ENCODE results near the gene PSME3IP1. TPM values are rescaled to one million over a fixed set of nuclear protein-coding genes. Genes with fewer than 3 reads are reported as not detected.

The PSME3IP1 gene
- total RNA-seq, 1 experiment from 2014 or later: 104 TPM

DNA sequence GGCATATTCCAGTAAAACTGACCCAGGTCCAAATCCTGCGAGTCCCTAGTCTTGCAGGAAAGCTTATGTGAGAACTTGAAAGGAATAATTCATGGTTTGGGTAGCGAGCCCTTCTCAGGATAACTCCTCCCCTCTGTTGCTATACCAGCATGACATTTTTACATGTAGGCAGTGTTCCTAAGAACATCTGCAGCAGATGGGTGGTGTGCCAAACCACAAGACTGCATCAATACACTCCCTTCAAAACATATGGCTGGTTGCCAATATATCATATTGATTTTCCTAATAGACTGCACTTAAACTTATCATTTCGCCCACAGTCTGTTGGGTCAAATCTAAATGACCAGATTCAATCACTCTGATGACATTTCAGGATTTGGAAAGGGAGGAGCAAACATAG is 19.9 kb downstream of the PSME3IP1 start:
- DNase-seq (ENCODE audit: low spot score) (no peak), ATAC-seq (no peak)
- peaks cover 73% of the 10 kb centered on the region for H3K36me3 Mint-ChIP-seq
- H3K4me1 Mint-ChIP-seq: peaks cover 5% of the 10 kb centered on the region
- TF ChIP-seq ETV6 (CRISPR knock-in tag; IDR thresholded peaks at IDR 0.05) (no peak), SMAD3 (CRISPR knock-in tag; IDR thresholded peaks at IDR 0.05; ENCODE audit: borderline replicate concordance) (no peak), TEAD1 (CRISPR knock-in tag; IDR thresholded peaks at IDR 0.05) (no peak), SOX15 (CRISPR knock-in tag; IDR thresholded peaks at IDR 0.05) (no peak), ZNF416 (CRISPR knock-in tag; IDR thresholded peaks at IDR 0.05) (no peak), GABPB1 (CRISPR knock-in tag; IDR thresholded peaks at IDR 0.05) (no peak), NR2C2 (CRISPR knock-in tag; IDR thresholded peaks at IDR 0.05) (no peak), ZNF219 (CRISPR knock-in tag; IDR thresholded peaks at IDR 0.05; ENCODE audit: borderline replicate concordance) (no peak), ESRRA (CRISPR knock-in tag; IDR thresholded peaks at IDR 0.05; ENCODE audit: borderline replicate concordance) (no peak), GTF2I (CRISPR knock-in tag; conservative IDR thresholded peaks at IDR 0.05) (no peak), MYBL2 (CRISPR knock-in tag; IDR thresholded peaks at IDR 0.05) (no peak), SP1 (CRISPR knock-in tag; conservative IDR thresholded peaks at IDR 0.05) (no peak), ZNF263 (CRISPR knock-in tag; IDR thresholded peaks at IDR 0.05; ENCODE audit: low read depth) (no peak)
- TF ChIP-seq, protein P1, sequence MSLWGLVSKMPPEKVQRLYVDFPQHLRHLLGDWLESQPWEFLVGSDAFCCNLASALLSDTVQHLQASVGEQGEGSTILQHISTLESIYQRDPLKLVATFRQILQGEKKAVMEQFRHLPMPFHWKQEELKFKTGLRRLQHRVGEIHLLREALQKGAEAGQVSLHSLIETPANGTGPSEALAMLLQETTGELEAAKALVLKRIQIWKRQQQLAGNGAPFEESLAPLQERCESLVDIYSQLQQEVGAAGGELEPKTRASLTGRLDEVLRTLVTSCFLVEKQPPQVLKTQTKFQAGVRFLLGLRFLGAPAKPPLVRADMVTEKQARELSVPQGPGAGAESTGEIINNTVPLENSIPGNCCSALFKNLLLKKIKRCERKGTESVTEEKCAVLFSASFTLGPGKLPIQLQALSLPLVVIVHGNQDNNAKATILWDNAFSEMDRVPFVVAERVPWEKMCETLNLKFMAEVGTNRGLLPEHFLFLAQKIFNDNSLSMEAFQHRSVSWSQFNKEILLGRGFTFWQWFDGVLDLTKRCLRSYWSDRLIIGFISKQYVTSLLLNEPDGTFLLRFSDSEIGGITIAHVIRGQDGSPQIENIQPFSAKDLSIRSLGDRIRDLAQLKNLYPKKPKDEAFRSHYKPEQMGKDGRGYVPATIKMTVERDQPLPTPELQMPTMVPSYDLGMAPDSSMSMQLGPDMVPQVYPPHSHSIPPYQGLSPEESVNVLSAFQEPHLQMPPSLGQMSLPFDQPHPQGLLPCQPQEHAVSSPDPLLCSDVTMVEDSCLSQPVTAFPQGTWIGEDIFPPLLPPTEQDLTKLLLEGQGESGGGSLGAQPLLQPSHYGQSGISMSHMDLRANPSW (CRISPR knock-in tag; conservative IDR thresholded peaks at IDR 0.05; ENCODE audit: low read depth): no peak
- TF ChIP-seq, protein P2, sequence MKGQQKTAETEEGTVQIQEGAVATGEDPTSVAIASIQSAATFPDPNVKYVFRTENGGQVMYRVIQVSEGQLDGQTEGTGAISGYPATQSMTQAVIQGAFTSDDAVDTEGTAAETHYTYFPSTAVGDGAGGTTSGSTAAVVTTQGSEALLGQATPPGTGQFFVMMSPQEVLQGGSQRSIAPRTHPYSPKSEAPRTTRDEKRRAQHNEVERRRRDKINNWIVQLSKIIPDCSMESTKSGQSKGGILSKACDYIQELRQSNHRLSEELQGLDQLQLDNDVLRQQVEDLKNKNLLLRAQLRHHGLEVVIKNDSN (CRISPR knock-in tag; IDR thresholded peaks at IDR 0.05): no peak
- no peaks in the 10 kb centered on the region for H3K27me3 Mint-ChIP-seq (ENCODE audit: low read depth)
- H3K27ac Mint-ChIP-seq: no peak overlapping the region
- ChIA-PET POLR2A (no interaction called here), CTCF (interaction anchor here (0.7 kb wide), 1 partner anchor 74 kb away, joined by 3 read pairs; the partner anchor contains the start of gene CPNE2)
- no peaks in the 10 kb centered on the region for H3K9me3 Mint-ChIP-seq
- no peak overlapping the region for H3K4me3 Mint-ChIP-seq

DNA sequence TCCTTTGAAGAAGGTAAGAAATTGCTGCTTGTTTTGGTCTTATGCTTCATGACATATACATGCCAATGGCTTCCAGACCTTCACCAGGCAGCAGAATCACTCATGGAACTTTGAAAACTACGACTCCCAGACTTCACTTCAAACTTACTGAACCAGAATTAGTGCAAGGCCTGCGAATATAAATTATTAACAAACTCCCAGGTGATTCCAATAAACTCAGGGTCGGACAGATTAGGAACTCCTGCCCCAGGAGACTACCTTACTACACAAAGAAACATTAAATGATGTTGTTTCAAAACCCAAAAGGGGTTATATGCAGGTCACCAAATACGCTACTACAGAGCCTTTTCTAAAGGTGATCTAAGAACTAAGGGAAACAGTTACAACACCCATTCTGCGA is 20.4 kb downstream of the PSME3IP1 start:
- ChIA-PET POLR2A (no interaction called here), CTCF (no interaction called here)
- Mint-ChIP-seq H3K9me3 (no peaks in the 10 kb centered on the region), H3K27me3 (ENCODE audit: low read depth) (no peaks in the 10 kb centered on the region), H3K36me3 (peaks cover 73% of the 10 kb centered on the region), H3K27ac (no peak overlapping the region), H3K4me1 (peaks cover 10% of the 10 kb centered on the region), H3K4me3 (no peak overlapping the region)
- DNase-seq (ENCODE audit: low spot score) (no peak), ATAC-seq (no peak)
- TF ChIP-seq JAZF1 (CRISPR knock-in tag; IDR thresholded peaks at IDR 0.05) (no peak), CREB1 (CRISPR knock-in tag; IDR thresholded peaks at IDR 0.05) (no peak), ZNF396 (CRISPR knock-in tag; IDR thresholded peaks at IDR 0.05; ENCODE audit: borderline replicate concordance) (no peak), CREM (CRISPR knock-in tag; IDR thresholded peaks at IDR 0.05) (no peak), IRF2 (CRISPR knock-in tag; IDR thresholded peaks at IDR 0.05; ENCODE audit: borderline replicate concordance, low read depth) (no peak), RORB (CRISPR knock-in tag; IDR thresholded peaks at IDR 0.05) (no peak), ZNF317 (CRISPR knock-in tag; IDR thresholded peaks at IDR 0.05; ENCODE audit: borderline replicate concordance, low read depth) (no peak), TEAD4 (CRISPR knock-in tag; IDR thresholded peaks at IDR 0.05) (no peak), ZNF138 (CRISPR knock-in tag; conservative IDR thresholded peaks at IDR 0.05) (no peak)
- TF ChIP-seq, protein P3, sequence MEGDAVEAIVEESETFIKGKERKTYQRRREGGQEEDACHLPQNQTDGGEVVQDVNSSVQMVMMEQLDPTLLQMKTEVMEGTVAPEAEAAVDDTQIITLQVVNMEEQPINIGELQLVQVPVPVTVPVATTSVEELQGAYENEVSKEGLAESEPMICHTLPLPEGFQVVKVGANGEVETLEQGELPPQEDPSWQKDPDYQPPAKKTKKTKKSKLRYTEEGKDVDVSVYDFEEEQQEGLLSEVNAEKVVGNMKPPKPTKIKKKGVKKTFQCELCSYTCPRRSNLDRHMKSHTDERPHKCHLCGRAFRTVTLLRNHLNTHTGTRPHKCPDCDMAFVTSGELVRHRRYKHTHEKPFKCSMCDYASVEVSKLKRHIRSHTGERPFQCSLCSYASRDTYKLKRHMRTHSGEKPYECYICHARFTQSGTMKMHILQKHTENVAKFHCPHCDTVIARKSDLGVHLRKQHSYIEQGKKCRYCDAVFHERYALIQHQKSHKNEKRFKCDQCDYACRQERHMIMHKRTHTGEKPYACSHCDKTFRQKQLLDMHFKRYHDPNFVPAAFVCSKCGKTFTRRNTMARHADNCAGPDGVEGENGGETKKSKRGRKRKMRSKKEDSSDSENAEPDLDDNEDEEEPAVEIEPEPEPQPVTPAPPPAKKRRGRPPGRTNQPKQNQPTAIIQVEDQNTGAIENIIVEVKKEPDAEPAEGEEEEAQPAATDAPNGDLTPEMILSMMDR (IDR thresholded peaks at IDR 0.05): no peak
- TF ChIP-seq, protein P4, sequence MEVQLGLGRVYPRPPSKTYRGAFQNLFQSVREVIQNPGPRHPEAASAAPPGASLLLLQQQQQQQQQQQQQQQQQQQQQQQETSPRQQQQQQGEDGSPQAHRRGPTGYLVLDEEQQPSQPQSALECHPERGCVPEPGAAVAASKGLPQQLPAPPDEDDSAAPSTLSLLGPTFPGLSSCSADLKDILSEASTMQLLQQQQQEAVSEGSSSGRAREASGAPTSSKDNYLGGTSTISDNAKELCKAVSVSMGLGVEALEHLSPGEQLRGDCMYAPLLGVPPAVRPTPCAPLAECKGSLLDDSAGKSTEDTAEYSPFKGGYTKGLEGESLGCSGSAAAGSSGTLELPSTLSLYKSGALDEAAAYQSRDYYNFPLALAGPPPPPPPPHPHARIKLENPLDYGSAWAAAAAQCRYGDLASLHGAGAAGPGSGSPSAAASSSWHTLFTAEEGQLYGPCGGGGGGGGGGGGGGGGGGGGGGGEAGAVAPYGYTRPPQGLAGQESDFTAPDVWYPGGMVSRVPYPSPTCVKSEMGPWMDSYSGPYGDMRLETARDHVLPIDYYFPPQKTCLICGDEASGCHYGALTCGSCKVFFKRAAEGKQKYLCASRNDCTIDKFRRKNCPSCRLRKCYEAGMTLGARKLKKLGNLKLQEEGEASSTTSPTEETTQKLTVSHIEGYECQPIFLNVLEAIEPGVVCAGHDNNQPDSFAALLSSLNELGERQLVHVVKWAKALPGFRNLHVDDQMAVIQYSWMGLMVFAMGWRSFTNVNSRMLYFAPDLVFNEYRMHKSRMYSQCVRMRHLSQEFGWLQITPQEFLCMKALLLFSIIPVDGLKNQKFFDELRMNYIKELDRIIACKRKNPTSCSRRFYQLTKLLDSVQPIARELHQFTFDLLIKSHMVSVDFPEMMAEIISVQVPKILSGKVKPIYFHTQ (CRISPR knock-in tag; IDR thresholded peaks at IDR 0.05): no peak
- TF ChIP-seq, protein P5, sequence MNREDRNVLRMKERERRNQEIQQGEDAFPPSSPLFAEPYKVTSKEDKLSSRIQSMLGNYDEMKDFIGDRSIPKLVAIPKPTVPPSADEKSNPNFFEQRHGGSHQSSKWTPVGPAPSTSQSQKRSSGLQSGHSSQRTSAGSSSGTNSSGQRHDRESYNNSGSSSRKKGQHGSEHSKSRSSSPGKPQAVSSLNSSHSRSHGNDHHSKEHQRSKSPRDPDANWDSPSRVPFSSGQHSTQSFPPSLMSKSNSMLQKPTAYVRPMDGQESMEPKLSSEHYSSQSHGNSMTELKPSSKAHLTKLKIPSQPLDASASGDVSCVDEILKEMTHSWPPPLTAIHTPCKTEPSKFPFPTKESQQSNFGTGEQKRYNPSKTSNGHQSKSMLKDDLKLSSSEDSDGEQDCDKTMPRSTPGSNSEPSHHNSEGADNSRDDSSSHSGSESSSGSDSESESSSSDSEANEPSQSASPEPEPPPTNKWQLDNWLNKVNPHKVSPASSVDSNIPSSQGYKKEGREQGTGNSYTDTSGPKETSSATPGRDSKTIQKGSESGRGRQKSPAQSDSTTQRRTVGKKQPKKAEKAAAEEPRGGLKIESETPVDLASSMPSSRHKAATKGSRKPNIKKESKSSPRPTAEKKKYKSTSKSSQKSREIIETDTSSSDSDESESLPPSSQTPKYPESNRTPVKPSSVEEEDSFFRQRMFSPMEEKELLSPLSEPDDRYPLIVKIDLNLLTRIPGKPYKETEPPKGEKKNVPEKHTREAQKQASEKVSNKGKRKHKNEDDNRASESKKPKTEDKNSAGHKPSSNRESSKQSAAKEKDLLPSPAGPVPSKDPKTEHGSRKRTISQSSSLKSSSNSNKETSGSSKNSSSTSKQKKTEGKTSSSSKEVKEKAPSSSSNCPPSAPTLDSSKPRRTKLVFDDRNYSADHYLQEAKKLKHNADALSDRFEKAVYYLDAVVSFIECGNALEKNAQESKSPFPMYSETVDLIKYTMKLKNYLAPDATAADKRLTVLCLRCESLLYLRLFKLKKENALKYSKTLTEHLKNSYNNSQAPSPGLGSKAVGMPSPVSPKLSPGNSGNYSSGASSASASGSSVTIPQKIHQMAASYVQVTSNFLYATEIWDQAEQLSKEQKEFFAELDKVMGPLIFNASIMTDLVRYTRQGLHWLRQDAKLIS (CRISPR knock-in tag; IDR thresholded peaks at IDR 0.05; ENCODE audit: borderline replicate concordance): no peak
